ENCODE data around the gene CACNA2D2. TPM values are rescaled to one million over a fixed set of nuclear protein-coding genes. Genes with fewer than 3 reads are reported as not detected.

CACNA2D2 gene
- total RNA-seq, 1 donor from 2014 or later: 17.3 TPM

DNA sequence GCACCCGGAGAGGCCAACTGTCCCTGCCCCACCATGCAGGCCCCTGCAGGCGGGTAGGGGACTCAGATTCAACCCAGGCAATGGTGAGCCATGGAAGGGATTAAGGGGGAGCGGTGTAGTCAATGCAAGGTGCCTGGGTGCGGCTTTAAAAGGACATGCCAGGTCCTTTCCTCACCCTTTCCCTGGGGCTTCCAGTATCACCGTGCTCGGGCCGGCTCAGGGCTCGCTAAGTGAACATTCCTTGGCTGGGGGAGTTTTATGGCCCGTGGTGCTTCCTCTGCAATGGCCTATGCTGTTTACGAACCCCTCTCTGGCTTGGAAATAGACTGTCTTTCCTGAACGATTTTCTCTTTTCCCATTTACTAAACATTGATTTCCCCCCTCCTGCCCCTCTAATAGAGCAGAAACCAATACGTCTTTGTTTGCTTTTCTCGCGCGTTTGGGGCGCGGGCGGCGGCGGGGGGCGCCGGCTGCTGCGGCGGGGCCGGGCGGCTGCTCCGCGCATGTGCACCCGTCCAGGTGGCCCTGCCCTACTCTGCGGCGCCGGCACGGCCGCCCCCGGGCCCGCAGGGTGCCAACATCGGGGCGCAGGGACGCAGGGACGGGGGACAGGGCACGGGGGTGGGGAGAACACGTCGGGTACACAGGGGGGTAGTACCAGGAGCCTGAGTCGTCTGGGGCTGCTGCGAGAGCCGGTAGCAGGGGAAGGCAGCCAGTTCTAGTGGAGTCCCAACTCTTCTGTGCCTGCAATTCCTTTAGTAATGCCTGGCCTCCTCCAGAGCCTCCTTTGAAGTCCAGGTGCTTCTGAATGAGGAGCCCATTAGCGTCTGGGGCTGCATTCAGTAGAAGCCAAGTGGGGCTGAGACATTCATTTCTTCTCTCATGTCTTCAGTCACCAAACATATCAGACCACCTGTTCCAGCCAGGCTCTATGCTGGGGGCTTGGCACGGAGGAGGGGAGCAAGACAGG lies 26.9 kb upstream of the CACNA2D2 start:
- no peaks in the 10 kb centered on the region for H3K36me3 Mint-ChIP-seq (ENCODE audit: low read depth, unreplicated experiment)
- peaks cover 12% of the 10 kb centered on the region for H3K27me3 Mint-ChIP-seq (ENCODE audit: unreplicated experiment)
- H3K27ac Mint-ChIP-seq (ENCODE audit: unreplicated experiment): no peak overlapping the region
- TF ChIP-seq, protein P1, sequence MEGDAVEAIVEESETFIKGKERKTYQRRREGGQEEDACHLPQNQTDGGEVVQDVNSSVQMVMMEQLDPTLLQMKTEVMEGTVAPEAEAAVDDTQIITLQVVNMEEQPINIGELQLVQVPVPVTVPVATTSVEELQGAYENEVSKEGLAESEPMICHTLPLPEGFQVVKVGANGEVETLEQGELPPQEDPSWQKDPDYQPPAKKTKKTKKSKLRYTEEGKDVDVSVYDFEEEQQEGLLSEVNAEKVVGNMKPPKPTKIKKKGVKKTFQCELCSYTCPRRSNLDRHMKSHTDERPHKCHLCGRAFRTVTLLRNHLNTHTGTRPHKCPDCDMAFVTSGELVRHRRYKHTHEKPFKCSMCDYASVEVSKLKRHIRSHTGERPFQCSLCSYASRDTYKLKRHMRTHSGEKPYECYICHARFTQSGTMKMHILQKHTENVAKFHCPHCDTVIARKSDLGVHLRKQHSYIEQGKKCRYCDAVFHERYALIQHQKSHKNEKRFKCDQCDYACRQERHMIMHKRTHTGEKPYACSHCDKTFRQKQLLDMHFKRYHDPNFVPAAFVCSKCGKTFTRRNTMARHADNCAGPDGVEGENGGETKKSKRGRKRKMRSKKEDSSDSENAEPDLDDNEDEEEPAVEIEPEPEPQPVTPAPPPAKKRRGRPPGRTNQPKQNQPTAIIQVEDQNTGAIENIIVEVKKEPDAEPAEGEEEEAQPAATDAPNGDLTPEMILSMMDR (IDR thresholded peaks at IDR 0.05; ENCODE audit: unreplicated experiment): no peak
- H3K4me3 Mint-ChIP-seq (ENCODE audit: unreplicated experiment): no peak overlapping the region
- no peak for DNase-seq (ENCODE audit: low spot score)
- H3K9me3 Mint-ChIP-seq (ENCODE audit: unreplicated experiment): no peaks in the 10 kb centered on the region
- H3K4me1 Mint-ChIP-seq (ENCODE audit: unreplicated experiment): peaks cover 3% of the 10 kb centered on the region

DNA sequence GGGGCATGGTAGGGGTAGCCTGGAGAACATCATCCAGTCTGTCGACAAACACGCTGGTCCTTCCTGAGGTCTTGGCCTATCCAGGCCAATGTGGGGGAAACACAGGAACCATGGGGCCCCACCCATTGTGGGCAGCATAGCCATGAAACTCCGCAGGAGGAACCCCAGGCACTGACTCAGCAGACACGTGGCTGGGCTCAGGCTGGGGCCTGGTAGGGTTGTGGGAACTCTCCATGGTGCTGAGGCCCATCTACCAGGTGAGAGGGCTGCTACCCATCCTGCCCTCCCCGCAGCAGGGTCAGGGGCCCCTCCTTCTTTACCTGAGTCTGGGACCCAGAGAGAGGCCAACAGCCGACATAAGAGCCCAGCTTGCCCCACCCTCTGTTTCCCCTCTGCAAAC lies 22.6 kb upstream of the CACNA2D2 start:
- no peak overlapping the region for H3K27ac Mint-ChIP-seq (ENCODE audit: unreplicated experiment)
- H3K4me1 Mint-ChIP-seq (ENCODE audit: unreplicated experiment): peaks cover 3% of the 10 kb centered on the region
- no peaks in the 10 kb centered on the region for H3K9me3 Mint-ChIP-seq (ENCODE audit: unreplicated experiment)
- H3K4me3 Mint-ChIP-seq (ENCODE audit: unreplicated experiment): no peak overlapping the region
- H3K27me3 Mint-ChIP-seq (ENCODE audit: unreplicated experiment): peaks cover 12% of the 10 kb centered on the region
- peak; percentile 56 for DNase-seq (ENCODE audit: low spot score)
- no peaks in the 10 kb centered on the region for H3K36me3 Mint-ChIP-seq (ENCODE audit: low read depth, unreplicated experiment)
- TF ChIP-seq, protein P1 (IDR thresholded peaks at IDR 0.05; ENCODE audit: unreplicated experiment): no peak

DNA sequence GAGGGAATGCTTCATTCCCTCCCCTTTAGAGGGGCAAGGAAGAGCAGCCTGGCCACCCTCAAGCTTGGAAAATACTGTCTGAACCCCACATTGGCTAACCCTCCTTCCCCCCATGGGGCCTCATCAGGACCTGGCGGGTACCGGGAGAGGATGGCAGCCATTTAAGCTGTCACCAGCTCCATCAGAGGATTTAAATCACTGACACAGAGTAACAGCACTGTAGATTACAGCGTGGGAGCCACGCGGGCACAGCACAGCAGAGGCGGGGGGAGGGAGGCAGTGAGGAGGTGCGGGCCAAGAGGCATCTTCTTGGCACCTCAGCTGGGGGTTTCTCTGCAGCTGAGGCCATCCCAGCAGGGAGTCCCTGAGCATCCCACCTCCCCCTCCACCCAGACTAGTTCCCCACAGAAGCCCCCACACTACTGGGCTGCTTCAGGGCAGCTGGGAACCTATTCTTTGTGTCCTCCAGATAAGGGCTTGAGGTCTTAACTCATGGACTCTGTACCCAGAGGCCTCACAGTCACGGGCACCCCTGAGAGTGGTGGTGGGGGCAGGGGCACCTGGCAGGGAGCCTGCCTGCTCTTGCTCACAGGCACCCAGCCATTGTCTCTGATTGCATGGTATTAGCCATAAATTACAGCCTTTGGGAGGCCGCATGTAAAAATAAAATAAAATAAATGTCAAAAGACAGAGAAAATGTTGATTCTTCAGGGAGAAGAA lies 21.9 kb upstream of the CACNA2D2 start:
- H3K27me3 Mint-ChIP-seq (ENCODE audit: unreplicated experiment): peaks cover 16% of the 10 kb centered on the region
- no peak for DNase-seq (ENCODE audit: low spot score)
- TF ChIP-seq, protein P1 (IDR thresholded peaks at IDR 0.05; ENCODE audit: unreplicated experiment): no peak
- no peak overlapping the region for H3K27ac Mint-ChIP-seq (ENCODE audit: unreplicated experiment)
- H3K4me1 Mint-ChIP-seq (ENCODE audit: unreplicated experiment): peaks cover 3% of the 10 kb centered on the region
- H3K36me3 Mint-ChIP-seq (ENCODE audit: low read depth, unreplicated experiment): no peaks in the 10 kb centered on the region
- no peak overlapping the region for H3K4me3 Mint-ChIP-seq (ENCODE audit: unreplicated experiment)
- no peaks in the 10 kb centered on the region for H3K9me3 Mint-ChIP-seq (ENCODE audit: unreplicated experiment)

DNA sequence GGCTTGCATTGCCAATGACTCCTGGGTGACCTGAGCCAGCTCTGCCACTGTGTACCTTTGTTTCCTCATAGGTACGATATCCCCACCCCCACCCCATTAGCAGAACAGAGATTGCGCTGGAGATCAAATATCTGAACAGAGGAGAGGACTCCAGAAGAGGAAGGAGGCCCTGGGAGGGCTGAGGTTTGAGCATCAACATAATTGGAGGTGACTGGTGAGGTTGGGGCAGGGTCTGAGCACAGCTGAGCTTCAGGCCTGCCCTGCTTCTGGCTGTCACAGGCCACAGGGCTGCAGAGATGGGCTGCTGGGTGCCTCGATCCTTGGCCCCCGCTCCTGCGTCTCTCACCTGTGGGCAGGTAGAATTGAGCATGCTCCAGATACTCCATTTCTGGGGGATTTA lies 21.3 kb upstream of the CACNA2D2 start:
- TF ChIP-seq, protein P1 (IDR thresholded peaks at IDR 0.05; ENCODE audit: unreplicated experiment): no peak

More for the DNA sequence above, 21.3 kb upstream of the CACNA2D2 start:
- H3K27ac Mint-ChIP-seq (ENCODE audit: unreplicated experiment): no peak overlapping the region
- no peaks in the 10 kb centered on the region for H3K9me3 Mint-ChIP-seq (ENCODE audit: unreplicated experiment)
- no peak overlapping the region for H3K4me3 Mint-ChIP-seq (ENCODE audit: unreplicated experiment)
- H3K4me1 Mint-ChIP-seq (ENCODE audit: unreplicated experiment): peaks cover 4% of the 10 kb centered on the region
- peaks cover 15% of the 10 kb centered on the region for H3K27me3 Mint-ChIP-seq (ENCODE audit: unreplicated experiment)
- DNase-seq (ENCODE audit: low spot score): no peak
- H3K36me3 Mint-ChIP-seq (ENCODE audit: low read depth, unreplicated experiment): no peaks in the 10 kb centered on the region
